HG03354 (cell line): Measurements from ENCODE around the gene CIB4.

Experiments used
- ATAC-seq: cut with Tn5 transposase; IDR thresholded peaks from one replicate; pipeline ENCODE4 v1.9.1; 2021; ENCODE audit warnings: mild to moderate bottlenecking; ENCODE audit not compliant: unreplicated experiment, poor library complexity, severe bottlenecking

CIB4 gene

GRCh38 chr2:26536371-26537068, 104.6 kb downstream of the CIB4 start:
- ATAC-seq, result no peak

DNA sequence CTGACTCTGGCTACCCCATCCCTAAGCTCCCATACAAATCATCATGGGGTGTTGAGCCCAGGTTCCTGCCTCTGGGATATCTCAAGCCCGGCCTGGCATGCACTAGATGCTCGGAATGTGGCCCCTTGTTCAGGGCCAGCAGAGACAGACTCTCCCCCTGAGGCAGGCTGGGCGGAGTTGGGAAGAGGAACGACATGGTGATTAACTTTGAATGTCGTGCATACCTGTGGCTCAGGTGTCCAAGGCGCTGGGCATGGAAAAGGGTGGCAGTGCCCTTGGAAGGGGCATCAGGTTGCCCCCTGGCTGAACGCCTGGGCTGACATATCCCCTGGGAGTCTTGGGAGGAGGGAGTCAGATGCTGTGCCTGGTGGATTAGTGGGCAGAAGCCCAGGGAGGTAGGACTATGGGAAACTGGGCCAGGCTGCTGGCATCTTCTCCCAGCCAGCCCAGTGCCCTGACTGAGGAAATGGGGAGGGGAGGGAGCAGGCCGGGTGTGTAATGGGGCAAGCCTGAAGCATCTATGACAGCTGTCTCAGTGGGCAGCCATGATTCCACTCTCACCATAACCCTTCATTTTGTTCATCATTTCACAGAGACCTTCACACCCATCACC, 105.4 kb downstream of the CIB4 start:
- no peak for ATAC-seq

- no peak for ATAC-seq
Observed at GRCh38 chr2:26534865-26535662, 106.1 kb downstream of the CIB4 start.

DNA sequence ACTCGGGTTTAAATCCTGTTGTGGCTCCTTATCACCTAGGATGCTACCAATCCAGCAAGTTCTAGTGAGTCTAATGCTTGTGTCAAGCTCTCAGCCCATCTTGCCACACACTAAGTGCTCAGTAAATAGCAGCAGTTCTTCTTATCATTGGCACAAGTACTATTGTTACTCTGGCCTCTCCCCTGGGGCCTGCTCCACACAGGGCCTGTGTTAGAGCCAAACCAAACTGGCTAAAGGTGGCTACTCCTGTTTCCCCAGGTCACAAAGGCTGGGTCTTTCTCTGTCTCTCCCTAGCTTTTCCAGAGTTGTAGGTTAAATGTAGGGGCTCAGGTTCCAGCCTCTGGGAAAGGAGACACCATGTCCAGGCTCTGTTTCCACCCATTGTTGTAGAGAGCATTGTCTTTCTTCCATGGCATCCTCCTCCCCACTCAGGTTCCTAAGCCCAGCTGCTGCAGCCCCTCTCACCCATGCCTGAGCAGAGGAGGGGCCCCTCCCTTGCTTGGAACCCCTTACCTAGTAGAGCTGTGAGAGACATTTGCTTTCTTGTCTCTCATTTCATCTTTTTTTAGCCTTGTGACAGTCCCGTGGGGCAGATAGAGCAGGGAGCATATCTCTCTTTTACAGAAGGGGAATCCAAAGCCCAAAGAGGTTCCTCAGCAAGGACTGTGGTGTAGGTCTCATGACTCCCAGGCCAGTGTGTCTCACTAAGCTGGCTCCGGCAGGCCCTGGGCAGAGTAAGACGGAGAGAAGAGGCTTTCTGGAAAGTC, 106.9 kb downstream of the CIB4 start:
- ATAC-seq, result no peak

DNA sequence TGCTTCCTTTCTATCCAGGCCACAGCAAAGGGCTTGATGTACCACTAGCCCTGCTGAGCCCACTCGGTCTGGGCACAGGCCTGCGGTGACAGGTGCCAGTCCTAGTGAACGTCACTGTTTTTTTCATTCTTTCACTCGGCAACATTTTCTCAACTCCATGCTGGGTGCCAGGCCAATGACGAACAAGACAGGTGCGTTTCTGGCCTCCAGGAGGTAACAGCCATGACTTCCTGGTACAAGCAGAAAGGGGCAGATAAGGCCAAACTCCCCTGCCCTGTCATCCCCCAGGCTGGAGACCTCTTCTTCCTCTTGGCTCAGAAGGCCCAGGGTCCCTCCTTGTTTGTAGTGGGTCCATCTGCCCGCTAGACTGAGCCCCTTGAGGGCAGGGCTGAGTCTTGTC, 107.5 kb downstream of the CIB4 start:
- no peak for ATAC-seq

- no peak for ATAC-seq
Observed at GRCh38 chr2:26532301-26533250, 108.6 kb downstream of the CIB4 start.
